Loucy (cell line): Measurements from ENCODE around the gene PCBP3.

ENCODE experiments used
- CTCF ChIP-seq: fragments of 200-600 bp; sonication (generic); conservative IDR thresholded peaks from 2 replicates; pipeline ENCODE4 v1.5.1; 2014; ENCODE audit warnings: mild to moderate bottlenecking, antibody characterized with exemption, low read length
- EZH2phosphoT487 ChIP-seq: fragments of 200-600 bp; IDR thresholded peaks from 2 replicates; pipeline ENCODE4 v1.6.1; 2018; ENCODE audit warnings: antibody characterized with exemption, mild to moderate bottlenecking, moderate library complexity, borderline replicate concordance

GRCh38 chr21:45637883-45638282 lies 5.6 kb upstream of the PCBP3 start:
- TF ChIP-seq EZH2phosphoT487 (no peak), CTCF (no peak)
